Trophoblast cell (in vitro differentiated cells and primary cell): ENCODE measurements around the gene CHCHD6.
A peak's percentile ranks its signal among the peaks of the same experiment; 100 is the strongest.

Source experiments
- DNase-seq, 2 donors: peaks; one replicate each; pipeline ENCODE4 v3.0.0-alpha.2; 2016
- H2AFZ ChIP-seq: 2 replicates; pipeline ENCODE4 v1.6.1; 2013; ENCODE audit warnings: low read length, moderate library complexity, mild to moderate bottlenecking; ENCODE audit not compliant: insufficient read depth, poor library complexity
- H2AK5ac ChIP-seq: 2 replicates; pipeline ENCODE4 v1.6.1; 2013; ENCODE audit warnings: mild to moderate bottlenecking, low read length
- H2BK120ac ChIP-seq: 2 replicates; pipeline ENCODE4 v1.6.1; 2013; ENCODE audit warnings: low read length, mild to moderate bottlenecking, moderate library complexity; ENCODE audit not compliant: insufficient read depth, poor library complexity
- H2BK12ac ChIP-seq: 2 replicates; pipeline ENCODE4 v1.6.1; 2013; ENCODE audit warnings: mild to moderate bottlenecking, low read length, moderate library complexity
- H2BK5ac ChIP-seq: 2 replicates; pipeline ENCODE4 v1.6.1; 2013; ENCODE audit warnings: low read length, low read depth, moderate library complexity, mild to moderate bottlenecking; ENCODE audit not compliant: poor library complexity
- H3K14ac ChIP-seq: 2 replicates; pipeline ENCODE4 v1.6.1; 2013; ENCODE audit warnings: mild to moderate bottlenecking, low read length
- H3K18ac ChIP-seq: 2 replicates; pipeline ENCODE4 v1.6.1; 2013; ENCODE audit warnings: mild to moderate bottlenecking, low read length
- H3K23ac ChIP-seq: 2 replicates; pipeline ENCODE4 v1.6.1; 2013; ENCODE audit warnings: low read length
- H3K27ac ChIP-seq: 2 replicates; pipeline ENCODE4 v1.5.1; 2013; ENCODE audit warnings: low read depth, mild to moderate bottlenecking, inconsistent platforms, low read length, moderate library complexity
- H3K27me3 ChIP-seq: 2 replicates; pipeline ENCODE4 v1.6.1; 2013; ENCODE audit warnings: inconsistent platforms, mild to moderate bottlenecking, low read length, moderate library complexity; ENCODE audit not compliant: insufficient read depth
- H3K36me3 ChIP-seq, 2 experiments: 1 replicate in 1 of 2; 2 replicates in 1 of 2; pipeline ENCODE4 v1.6.1; 2013; ENCODE audit warnings: low read length in 2 of 2, mild to moderate bottlenecking in 2 of 2, moderate library complexity in 1 of 2; ENCODE audit not compliant: insufficient read depth in 2 of 2, control insufficient read depth in 1 of 2
- H3K4ac ChIP-seq: 2 replicates; pipeline ENCODE4 v1.6.1; 2013; ENCODE audit warnings: low read depth, mild to moderate bottlenecking, low read length, moderate library complexity
- H3K4me1 ChIP-seq, 2 experiments: 1 replicate in 1 of 2; 2 replicates in 1 of 2; pipeline ENCODE4 v1.6.1; 2013; ENCODE audit warnings: low read length in 2 of 2, mild to moderate bottlenecking in 2 of 2, moderate library complexity in 1 of 2; ENCODE audit not compliant: insufficient read depth in 2 of 2, control insufficient read depth in 1 of 2
- H3K4me2 ChIP-seq: 2 replicates; pipeline ENCODE4 v1.6.1; 2013; ENCODE audit warnings: inconsistent platforms, mild to moderate bottlenecking, low read length, moderate library complexity
- H3K4me3 ChIP-seq: 2 replicates; pipeline ENCODE4 v1.5.1; 2013; ENCODE audit warnings: mild to moderate bottlenecking, low read depth, low read length, inconsistent platforms
- H3K79me1 ChIP-seq: one replicate; pipeline ENCODE4 v1.6.1; 2013; ENCODE audit warnings: low read length
- H3K79me2 ChIP-seq: 2 replicates; pipeline ENCODE4 v1.6.1; 2013; ENCODE audit warnings: low read length, mild to moderate bottlenecking; ENCODE audit not compliant: control insufficient read depth, insufficient read depth, poor library complexity
- H3K9ac ChIP-seq: 2 replicates; pipeline ENCODE4 v1.6.1; 2013; ENCODE audit warnings: mild to moderate bottlenecking, low read length
- H3K9me3 ChIP-seq: 2 replicates; pipeline ENCODE4 v1.6.1; 2013; ENCODE audit warnings: low read depth, mild to moderate bottlenecking, control low read depth, inconsistent platforms, low read length; ENCODE audit not compliant: insufficient read depth
- H4K12ac ChIP-seq: 2 replicates; pipeline ENCODE4 v1.6.1; 2013; ENCODE audit warnings: low read depth, mild to moderate bottlenecking, low read length, moderate library complexity
- H4K8ac ChIP-seq: 2 replicates; pipeline ENCODE4 v1.6.1; 2013; ENCODE audit warnings: low read depth, mild to moderate bottlenecking, low read length, moderate library complexity
- H4K91ac ChIP-seq: one replicate; pipeline ENCODE4 v1.6.1; 2013; ENCODE audit warnings: low read depth, mild to moderate bottlenecking, low read length, moderate library complexity
- WGBS: extraction: QIAGEN DNeasy Blood & Tissue Kit; methylation state at CpG from one replicate; pipeline ENCODE4 v1.1.7; 2013; ENCODE audit warnings: missing lambda C conversion rate; ENCODE audit not compliant: insufficient read length, insufficient coverage; ENCODE audit errors: extremely low coverage; 5-methylcytosine and 5-hydroxymethylcytosine counted together

CHCHD6 gene

GRCh38 chr3:126891791-126892190, 187.8 kb downstream of the CHCHD6 start:
- H4K8ac ChIP-seq, result no peak overlapping the region
- H3K18ac ChIP-seq, result no peak overlapping the region
- H3K79me2 ChIP-seq, result no peaks in the 10 kb centered on the region
- H3K23ac ChIP-seq, result no peak overlapping the region
- H3K14ac ChIP-seq, result no peak overlapping the region
- no peak overlapping the region for H2AFZ ChIP-seq
- H2BK5ac ChIP-seq, result no peak overlapping the region
- H3K4me3 ChIP-seq, result no peak overlapping the region
- no peak overlapping the region for H4K12ac ChIP-seq
- H3K4ac ChIP-seq, result no peak overlapping the region
- no peaks in the 10 kb centered on the region for H3K79me1 ChIP-seq
- no peak overlapping the region for H2BK12ac ChIP-seq
- H3K27ac ChIP-seq, result no peak overlapping the region
- no peaks in the 10 kb centered on the region for H3K36me3 ChIP-seq
- no peak overlapping the region for H2BK120ac ChIP-seq
- H3K9me3 ChIP-seq, result peaks cover 2% of the 10 kb centered on the region
- no peak for DNase-seq
- no CpG with 5 or more reads among the region's 10 CpGs for WGBS
- H3K27me3 ChIP-seq, result no peaks in the 10 kb centered on the region
- H3K4me2 ChIP-seq, result no peak overlapping the region
- H3K4me1 ChIP-seq, result peaks cover 0 to 4% of the 10 kb centered on the region in 2 experiments
- no peak overlapping the region for H4K91ac ChIP-seq
- no peak overlapping the region for H2AK5ac ChIP-seq
- H3K9ac ChIP-seq, result no peak overlapping the region

GRCh38 chr3:126893651-126894050, 189.6 kb downstream of the CHCHD6 start:
- Histone ChIP-seq H3K79me2 (no peaks in the 10 kb centered on the region), H3K9me3 (peaks cover 2% of the 10 kb centered on the region), H3K79me1 (no peaks in the 10 kb centered on the region), H4K91ac (no peak overlapping the region), H3K4me1 (peaks cover 0 to 4% of the 10 kb centered on the region in 2 experiments), H3K27ac (no peak overlapping the region), H2BK12ac (no peak overlapping the region), H3K4me3 (no peak overlapping the region), H4K8ac (no peak overlapping the region), H3K23ac (no peak overlapping the region), H3K4ac (no peak overlapping the region), H3K27me3 (no peaks in the 10 kb centered on the region), H3K9ac (no peak overlapping the region), H2AFZ (no peak overlapping the region), H2AK5ac (no peak overlapping the region), H2BK120ac (no peak overlapping the region), H3K4me2 (no peak overlapping the region), H4K12ac (no peak overlapping the region), H3K18ac (no peak overlapping the region), H3K36me3 (no peaks in the 10 kb centered on the region), H3K14ac (no peak overlapping the region), H2BK5ac (no peak overlapping the region)
- no peak for DNase-seq
- WGBS, result no CpG with 5 or more reads among the region's 2 CpGs

- no peak overlapping the region for H3K9ac ChIP-seq
- DNase-seq, result no peak
Measured at GRCh38 chr3:126894475-126894874, 190.4 kb downstream of the CHCHD6 start.

GRCh38 chr3:126895178-126896066, 191.4 kb downstream of the CHCHD6 start:
- H3K4me1 ChIP-seq, result peaks cover 0 to 4% of the 10 kb centered on the region in 2 experiments
- no peaks in the 10 kb centered on the region for H3K79me2 ChIP-seq
- no peak overlapping the region for H2BK12ac ChIP-seq
- no peak overlapping the region for H3K4me2 ChIP-seq
- no peak overlapping the region for H2BK5ac ChIP-seq
- no peak overlapping the region for H4K91ac ChIP-seq
- no peak overlapping the region for H2AK5ac ChIP-seq
- H3K14ac ChIP-seq, result no peak overlapping the region
- no peak overlapping the region for H3K4me3 ChIP-seq
- H2AFZ ChIP-seq, result no peak overlapping the region
- H3K27me3 ChIP-seq, result no peaks in the 10 kb centered on the region
- H3K36me3 ChIP-seq, result no peaks in the 10 kb centered on the region
- H3K27ac ChIP-seq, result no peak overlapping the region
- H3K9ac ChIP-seq, result no peak overlapping the region
- H3K18ac ChIP-seq, result no peak overlapping the region
- no peak overlapping the region for H4K12ac ChIP-seq
- peak; percentile 14 to 32 for DNase-seq
- no CpG with 5 or more reads among the region's 7 CpGs for WGBS
- no peak overlapping the region for H3K23ac ChIP-seq
- H3K9me3 ChIP-seq, result no peaks in the 10 kb centered on the region
- H3K79me1 ChIP-seq, result no peaks in the 10 kb centered on the region
- no peak overlapping the region for H2BK120ac ChIP-seq
- H3K4ac ChIP-seq, result no peak overlapping the region
- H4K8ac ChIP-seq, result no peak overlapping the region

More at GRCh38 chr3:126894475-126894874, 190.4 kb downstream of the CHCHD6 start:
- H3K27ac ChIP-seq, result no peak overlapping the region
- no peak overlapping the region for H2BK120ac ChIP-seq
- no peak overlapping the region for H2BK5ac ChIP-seq
- peaks cover 0 to 4% of the 10 kb centered on the region in 2 experiments for H3K4me1 ChIP-seq
- H2AFZ ChIP-seq, result no peak overlapping the region
- H3K36me3 ChIP-seq, result no peaks in the 10 kb centered on the region
- H3K14ac ChIP-seq, result no peak overlapping the region
- no peak overlapping the region for H3K4me2 ChIP-seq
- H2BK12ac ChIP-seq, result no peak overlapping the region
- H3K18ac ChIP-seq, result no peak overlapping the region
- no peak overlapping the region for H3K4ac ChIP-seq
- H3K27me3 ChIP-seq, result no peaks in the 10 kb centered on the region
- H2AK5ac ChIP-seq, result no peak overlapping the region
- H3K79me2 ChIP-seq, result no peaks in the 10 kb centered on the region
- H4K91ac ChIP-seq, result no peak overlapping the region
- no CpG with 5 or more reads among the region's 4 CpGs for WGBS
- no peak overlapping the region for H3K4me3 ChIP-seq
- H3K79me1 ChIP-seq, result no peaks in the 10 kb centered on the region
- H4K8ac ChIP-seq, result no peak overlapping the region
- H3K23ac ChIP-seq, result no peak overlapping the region
- peaks cover under 1% of the 10 kb centered on the region for H3K9me3 ChIP-seq
- no peak overlapping the region for H4K12ac ChIP-seq
